Measurements from ENCODE around the gene TSPOAP1.
A peak's percentile ranks its signal among the peaks of the same experiment; 100 is the strongest.

TSPOAP1 gene

DNA sequence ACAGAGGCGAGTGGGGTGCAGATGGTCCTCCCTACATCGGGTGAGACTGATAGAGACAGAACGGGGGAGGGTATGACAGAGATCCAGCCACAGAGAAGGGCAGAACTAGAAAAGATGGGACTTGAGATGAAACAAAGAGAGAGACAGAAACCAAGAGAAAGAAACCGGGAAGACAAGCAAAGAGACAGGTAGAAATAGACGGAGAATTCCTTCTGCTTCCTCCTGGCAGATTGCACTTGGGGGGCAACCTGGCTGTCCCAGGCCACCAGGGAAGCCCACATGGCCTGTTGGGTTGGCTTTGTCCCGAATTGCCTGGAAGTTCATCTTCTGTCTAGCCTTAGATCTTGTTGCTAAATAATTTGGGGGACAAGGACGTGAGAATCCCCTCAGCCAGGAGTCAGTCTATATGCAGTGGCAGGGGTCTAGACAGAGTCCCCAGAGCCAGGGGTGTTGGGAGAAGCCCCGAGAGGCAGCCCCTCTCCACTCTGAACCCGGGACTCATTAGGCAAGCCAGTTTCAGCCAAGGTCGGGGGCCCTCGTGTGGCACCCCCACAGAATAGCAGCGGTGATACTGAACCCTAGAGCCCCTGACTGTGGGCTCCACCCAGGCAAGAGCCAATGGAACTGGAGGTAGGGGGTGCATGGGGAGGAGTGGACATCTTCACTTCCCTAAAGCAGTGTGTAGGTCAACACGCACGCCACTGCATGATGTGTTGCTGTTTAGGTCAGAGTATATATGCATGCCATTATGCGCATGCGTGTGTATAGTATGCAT, 627 bp upstream of the TSPOAP1 start:
- DNase-seq (ENCODE audit: low read depth in 2 of 2) = no peak

DNA sequence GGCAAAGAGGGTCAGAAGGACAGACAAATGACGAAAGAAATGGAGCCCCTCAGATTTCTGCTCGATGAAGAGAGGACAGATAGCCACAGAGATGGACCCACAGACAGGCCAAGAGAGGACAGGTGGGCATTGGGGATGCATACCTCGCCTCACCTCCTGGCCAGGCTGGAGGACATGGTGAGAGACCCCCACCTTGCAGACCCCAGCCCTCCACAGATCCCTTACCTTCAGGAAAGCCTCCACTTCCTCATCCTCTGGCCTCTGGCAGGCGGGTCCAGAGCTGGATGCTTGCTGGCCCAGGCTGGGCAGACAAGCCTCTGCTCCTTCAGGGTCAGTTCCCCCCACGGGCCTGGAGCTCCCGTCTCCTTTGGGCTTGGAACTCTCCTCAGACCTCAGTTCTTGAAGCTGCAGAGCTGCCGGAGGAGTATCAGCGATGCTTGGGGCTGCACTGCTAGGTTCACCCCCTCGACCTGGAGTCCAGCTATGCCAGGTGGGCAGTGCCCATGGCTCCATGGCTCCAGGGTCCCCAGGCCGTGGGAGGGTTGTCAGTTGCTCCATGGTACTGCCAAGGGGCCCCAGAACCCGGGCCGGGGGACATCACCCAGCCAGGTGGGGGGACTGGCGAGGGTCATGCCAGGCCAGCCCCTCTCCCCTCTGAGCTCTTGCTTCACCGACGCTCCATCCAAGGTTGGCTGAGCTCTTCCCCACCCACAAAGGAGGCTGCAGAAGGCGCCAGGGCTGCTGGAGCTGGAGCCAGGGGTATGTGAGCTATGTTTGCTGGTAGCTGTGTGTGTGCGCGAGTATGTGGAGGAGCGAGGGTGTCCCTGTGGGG, 1.0 kb downstream of the TSPOAP1 start:
- DNase-seq (ENCODE audit: low read depth in 2 of 2) = no peak

DNA sequence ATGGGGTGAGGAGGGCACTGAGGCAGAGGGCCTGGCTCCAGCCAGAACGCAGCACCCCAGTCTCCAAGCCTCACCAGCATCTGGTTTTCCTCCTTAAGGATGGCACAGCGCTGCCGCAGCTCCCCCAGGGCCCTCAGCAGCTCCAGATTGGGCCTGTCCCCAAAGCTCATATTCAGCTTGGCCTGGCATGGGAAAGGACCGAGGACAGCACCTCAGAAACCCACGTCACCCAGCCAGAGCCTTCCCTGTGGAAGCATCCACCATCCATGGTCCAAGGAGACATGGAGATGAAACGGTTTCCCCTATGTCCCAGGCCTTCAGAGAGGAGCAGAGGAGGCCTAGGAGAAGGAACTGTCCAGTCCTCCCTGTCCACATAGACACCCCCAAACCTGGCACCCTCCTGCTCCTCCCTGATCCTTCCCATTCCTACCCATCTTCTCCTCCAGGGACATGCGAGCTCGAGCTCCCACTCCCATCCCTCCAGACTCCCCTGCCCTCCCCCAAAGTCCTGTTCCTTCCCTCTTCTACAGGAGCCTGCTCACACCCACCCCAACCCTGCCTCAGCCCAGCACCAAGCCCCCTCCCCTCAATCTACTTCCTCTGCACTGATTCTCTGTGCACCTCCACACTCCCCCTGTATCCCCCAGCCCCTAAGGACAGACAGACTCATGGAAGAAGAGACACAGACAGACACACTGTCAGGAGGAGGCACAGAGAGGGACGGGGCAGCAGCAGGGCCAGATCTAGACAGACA, 1.8 kb downstream of the TSPOAP1 start:
- no peak for DNase-seq (ENCODE audit: low read depth in 2 of 2)

DNA sequence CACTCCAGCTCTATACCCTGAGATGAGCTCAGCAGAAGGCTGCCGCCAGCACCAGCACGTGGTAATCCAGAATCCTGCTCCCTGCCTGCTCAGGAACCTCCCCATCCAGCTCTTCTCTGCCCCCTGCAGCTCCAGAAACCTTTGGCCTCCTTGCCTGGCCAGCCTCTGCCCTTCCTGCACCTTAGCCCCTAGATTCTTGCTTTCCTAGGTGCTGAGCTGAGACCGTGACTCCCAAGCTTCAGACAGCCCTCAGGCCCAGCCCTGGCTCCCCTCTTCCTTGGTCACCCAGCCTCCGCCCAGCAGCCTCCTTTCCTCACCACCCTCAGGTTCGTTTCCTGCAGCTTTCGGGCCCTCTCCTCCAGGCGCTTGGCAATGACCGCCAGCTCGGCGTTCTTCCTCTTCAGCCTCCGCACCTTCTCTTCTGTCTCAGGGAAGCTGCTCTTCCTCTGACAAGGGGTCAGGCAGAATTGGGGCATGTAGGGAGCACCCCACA, 2.6 kb downstream of the TSPOAP1 start:
- no peak for DNase-seq (ENCODE audit: low read depth in 2 of 2)

DNA sequence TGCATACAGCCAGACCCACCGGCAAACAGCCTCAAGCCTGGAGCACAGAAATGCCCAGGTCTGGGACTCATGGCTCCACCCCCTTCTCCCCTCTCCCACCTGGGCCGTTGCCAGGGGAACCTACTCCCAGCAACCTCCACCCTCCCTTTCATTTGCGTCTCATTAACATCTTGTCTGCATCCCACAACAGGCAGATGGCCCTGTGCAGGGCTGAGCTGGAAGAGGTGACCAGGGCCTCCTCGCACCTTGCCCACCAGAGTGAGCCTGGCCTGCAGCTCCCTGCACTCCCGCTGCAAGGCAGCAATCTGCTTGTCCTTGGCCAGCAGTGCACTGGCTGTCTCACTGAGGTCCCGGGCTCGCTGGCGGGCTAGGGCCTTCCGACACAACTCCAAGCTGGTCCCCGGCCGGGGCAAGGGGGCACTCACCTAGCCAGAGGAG, 3.3 kb downstream of the TSPOAP1 start:
- DNase-seq (ENCODE audit: low read depth in 2 of 2) = no peak

DNA sequence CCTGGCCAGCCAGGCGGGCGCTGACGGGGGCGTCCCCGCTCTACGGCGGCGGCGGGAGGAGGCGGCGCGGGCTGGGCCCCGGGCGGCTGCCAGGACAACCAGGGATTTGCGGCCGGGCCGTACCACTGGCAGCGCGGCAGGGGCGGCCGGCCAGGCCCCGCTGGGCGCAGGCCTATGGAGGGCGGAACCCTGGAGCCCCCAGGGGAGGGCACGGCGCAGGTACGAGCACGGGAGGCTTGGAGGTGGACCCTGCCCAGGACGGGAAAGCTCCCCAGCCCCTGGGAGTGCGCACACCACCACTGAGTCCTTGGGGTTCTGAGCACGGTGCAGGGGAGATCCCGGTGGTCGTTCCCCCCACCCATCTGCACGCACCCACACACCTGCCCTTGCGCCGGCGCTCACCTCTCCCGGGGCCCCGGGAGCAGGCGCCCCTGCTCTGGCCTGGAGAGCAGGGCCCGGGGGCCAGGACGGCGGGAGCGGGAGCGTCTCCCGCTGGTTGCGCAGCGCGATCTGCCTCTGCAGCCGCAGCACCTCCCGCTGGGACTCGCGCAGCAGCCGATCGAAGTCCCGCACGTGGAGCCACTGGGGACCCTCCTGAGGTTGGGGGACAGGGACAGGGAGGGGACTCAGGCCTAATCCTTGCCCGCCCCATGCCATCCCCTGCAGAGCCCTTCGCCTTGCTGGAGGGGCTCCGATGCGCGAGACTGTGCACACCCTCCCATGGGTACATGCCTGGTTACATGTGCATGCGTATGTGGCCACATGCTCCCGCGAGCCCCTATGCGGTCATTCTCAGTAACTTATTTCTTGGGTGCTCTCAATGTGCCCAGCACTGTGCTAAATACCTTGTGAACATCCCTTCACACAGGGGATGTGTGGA, 3.9 kb downstream of the TSPOAP1 start:
- DNase-seq (ENCODE audit: low read depth in 2 of 2) = no peak

DNA sequence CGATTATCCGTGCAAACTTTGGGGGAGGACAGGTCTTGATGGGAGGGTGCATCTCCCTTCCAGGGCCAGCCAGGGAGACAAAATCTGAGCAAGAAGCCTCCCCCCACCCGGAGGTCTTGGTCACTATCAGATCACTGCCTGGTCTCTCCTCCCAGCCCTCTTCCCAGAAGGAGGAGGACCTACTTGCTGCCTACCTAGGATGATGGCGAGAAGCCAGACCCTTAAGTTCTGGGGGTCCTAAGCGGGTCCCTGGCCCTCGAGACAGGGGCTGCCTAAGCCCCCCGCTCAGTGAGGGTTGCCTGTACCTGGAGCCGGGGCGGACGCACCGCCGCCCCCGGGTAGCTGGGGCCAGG, 4.6 kb downstream of the TSPOAP1 start:
- DNase-seq (ENCODE audit: low read depth in 2 of 2) = no peak

DNA sequence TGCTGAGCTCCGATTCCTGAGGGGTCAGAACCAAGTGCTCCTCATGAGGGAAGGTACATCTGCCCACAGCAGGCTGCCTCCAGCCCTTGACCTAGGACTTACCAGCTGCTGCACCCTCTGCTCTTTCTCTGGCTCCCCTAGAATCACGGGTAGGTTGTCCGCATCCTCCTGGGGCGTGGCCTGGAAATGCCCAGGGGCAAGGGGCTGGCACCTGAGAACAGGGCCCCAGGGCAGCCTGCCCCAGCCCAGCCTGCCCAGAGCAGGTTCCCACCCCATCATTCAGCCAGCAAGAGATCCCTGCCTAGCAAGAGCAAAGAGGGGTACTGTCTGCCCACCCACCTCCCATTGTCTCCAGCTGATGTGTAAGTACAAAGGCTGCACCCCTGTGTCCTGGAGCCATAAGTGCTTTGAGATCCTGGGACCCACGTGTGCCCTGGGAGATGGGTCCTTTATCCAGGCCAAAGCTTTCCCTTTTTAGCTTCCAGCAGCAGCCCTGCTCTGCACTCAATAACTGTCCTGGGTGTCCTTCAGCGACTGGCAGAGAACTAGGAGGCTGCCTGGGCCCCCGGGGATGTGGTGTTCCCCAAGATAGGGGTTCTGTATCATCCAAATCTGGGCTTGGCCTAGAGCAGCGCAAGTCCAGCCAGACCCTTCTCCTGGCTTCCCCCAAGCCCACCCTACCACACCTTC, 5.1 kb downstream of the TSPOAP1 start:
- DNase-seq (ENCODE audit: low read depth in 2 of 2) = no peak

DNA sequence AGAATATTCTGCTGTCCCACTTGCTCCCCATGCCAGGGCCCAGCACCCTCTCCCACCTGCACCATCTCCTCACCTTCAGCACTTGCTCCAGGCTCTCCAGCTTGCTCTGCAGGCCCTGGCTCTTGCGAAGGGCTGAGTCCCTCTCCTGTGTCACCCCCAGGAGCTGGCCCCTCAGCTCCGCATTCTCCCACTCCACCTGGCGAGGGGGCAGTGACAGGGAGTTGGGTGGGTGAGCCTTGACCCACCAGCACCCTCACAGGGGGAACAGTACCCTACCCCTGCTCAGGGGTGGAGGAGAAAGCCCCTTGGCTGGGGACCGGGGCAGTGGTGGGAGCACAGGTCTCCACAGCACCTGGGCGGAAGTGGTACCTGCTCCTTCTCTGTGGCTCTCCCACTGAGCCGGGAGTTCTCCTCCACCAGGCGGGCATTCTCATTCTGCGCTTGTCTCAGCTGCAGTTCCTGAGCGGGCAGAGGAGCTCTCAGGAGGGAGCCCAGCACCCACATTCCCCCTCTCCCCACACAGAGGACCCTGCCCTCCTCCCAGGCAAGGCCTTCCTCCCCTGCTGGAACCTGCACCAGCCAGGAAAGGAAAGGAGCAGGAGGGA, 5.9 kb downstream of the TSPOAP1 start:
- no peak for DNase-seq (ENCODE audit: low read depth in 2 of 2)

DNA sequence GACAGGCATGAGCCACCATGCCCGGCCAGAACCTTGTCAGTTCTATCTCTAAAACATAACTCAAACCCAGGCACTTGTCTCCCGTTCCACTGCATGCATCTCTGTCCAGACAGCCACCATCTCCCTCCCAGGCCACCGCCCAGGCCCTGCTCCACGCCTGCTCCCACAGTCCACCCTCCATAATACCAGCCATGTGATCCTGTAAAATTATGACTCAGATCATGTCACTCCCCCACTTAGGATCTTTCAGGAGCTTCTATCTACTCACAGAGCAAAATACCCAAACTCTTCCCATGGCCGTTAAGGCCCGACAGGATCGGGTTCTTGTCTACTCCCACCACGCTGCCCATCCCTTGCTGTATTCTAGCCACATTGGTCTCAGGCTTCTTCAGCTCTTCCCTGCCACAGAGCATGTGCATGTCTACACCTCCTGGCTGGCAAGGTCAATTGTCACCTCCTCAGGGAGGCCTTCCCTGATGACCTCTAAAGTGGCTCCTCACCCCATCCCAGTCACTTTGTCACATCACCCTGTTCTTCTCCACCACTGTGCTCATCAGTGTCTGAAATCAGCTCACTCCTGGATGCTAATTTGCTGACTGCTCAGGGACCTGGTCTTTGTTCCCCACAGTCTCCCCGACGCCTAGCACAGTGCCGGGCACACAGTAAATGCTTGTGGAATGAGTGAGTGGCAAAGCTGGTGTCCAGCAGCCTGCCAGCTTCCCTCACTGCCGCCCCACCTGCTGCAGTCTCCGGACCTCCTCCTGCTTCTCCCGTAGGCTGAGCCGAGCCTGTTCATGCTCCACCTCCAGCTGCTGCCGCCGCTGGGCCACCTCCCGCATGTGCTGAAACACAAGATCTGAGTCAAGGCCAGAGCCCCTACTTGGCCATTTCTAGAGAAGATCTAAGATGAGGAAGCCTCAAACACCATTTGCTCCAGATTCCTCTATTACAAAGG, 6.7 kb downstream of the TSPOAP1 start:
- no peak for DNase-seq (ENCODE audit: low read depth in 2 of 2)

DNA sequence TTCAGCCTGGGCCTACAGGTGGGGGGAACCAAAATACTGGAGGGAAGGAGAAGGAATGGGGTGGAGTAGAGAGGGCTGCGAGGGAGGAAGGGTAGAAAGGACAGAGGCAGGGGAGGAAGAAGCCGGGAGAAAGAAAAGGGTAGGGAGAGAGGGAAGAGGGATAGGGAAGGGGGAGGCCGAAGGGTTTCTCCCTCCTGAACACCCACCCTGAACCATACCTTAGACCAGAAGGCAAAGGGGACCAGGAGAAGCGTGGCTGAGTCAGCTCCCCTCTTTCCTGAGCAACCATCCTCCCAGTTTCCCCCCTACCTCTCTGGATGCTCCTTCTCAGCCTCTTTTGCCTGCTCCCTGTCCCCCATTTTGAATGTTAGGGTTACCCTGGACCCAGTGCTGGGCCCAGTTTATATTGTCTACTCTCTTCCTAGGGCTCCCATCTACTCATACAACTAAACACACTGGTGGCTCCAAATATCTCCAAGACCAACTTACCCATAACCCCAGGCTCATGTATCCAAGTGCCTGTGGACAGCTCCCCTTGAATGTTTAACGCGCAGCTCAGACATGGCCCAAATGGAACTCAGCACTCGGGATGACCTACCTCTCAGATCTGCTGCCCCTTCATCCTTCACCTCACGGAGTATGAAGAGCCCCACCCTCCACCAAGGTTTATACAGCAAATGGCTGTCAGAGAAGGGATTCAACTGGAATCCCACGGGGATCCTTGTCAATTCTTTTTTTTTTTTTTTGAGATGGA, 7.8 kb downstream of the TSPOAP1 start:
- no peak for DNase-seq (ENCODE audit: low read depth in 2 of 2)

DNA sequence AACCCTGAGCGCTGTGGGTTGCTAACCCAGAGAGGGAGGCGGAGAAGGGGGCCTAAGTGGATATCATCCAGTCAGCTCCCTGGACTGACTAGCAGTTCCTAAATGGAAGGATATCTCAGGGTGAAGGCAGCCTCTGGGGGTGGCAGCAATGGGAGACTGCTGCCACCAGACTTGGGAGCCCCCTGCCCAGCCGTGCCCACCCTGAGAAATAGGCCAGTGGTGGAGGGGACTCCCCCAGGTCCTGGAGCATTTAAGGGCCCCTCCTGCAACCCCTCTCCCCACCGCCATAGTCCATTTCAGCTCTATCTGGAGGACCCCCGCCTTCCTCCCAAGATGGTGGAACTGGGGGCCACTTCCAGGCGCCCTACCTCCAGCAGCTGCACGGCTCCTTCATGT, 8.4 kb downstream of the TSPOAP1 start:
- DNase-seq (ENCODE audit: low read depth in 2 of 2) = no peak

DNA sequence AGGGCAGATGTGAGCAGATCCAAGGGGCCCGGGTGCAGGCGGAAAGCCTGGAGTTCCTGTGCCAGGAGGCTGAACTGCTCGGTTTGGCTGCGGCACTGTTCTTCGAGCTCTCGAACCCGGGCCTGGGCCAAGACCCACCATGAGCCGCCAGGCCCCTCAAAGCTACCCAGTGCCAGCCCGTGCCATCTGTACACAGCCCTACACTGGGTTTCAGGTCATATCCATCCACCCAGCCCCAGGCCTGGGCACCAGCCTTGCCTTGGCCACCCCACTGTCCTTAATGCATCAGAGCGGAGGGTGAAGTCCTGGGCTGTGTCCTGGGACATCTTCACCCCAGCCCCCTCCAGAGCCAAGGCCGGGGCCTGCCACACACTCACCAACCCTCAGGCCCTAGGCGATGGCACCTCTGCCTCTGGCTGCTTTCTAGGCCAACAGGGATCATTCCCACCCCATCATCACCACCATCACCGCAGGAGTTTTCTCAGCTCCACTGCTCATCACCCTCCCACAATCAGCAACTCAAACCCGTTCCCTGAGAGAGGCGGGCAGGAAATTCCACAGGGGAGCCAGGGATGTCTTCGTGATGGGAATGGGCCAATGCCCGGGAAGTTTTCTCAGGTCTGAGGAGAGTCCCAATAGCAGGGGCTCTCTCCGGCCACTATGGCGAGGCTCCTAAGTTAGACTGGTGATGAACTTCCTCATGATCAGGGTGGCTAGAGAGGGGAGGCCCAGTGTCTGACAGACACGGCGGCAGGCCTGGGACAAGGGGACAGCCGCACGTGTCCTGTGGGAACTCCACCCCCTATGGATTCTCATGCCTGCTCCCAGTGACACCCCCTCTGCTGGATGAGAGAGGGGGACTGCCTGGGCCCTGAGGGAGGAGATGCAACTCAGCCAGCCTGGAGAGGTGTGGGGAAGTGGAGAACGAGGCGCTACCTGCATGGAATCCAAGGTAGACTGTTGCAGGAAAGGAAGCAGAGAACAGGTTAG, 9.1 kb downstream of the TSPOAP1 start:
- no peak for DNase-seq (ENCODE audit: low read depth in 2 of 2)

DNA sequence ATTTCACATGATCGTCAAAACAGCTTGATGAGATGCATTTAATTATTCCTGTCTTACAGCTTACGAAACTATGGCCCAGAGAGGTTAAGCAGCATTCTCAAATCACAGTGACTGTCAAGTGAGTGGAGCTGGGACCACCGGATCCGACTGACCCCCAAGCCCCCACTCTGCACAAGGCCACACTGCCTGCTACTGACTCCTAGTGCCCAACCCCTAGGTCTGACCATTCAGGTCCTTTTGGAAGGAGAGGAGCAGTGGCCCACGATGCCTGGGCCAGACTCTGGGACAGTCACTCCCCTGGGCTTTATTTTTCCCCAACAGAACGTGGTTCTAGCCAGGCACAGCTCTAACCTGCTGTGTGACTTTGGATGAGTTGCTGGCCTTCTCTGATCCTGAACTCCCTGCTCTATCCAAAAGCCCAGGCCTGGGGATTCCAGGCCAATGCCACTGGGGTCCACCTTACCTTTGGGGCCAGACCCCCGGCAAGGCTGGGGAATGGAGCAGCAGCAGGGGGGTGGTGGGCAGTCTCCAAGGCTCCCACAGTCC, 9.9 kb downstream of the TSPOAP1 start:
- DNase-seq (ENCODE audit: low read depth in 2 of 2) = no peak

DNA sequence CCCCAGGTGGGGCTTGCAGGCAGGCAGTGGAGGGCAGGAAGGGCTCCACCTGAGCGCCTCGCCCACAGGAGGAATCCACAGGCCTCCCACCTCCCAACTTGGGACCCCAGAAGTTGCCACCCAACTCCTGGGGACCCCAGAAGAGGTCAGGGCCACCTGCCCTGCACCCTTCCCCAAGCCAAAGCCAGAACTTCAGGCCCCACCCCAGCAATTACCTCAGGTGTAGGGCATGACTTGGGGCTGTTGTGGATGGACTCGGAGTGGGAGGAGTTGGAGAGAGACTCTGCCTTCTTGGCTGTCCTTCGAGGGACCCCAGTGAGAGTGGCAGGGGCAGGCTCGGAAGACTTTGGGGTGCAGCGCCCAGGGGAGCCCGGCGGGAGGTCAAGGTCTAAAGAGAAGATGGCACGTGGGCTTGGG, 10.5 kb downstream of the TSPOAP1 start:
- DNase-seq (ENCODE audit: low read depth in 2 of 2) = no peak

DNA sequence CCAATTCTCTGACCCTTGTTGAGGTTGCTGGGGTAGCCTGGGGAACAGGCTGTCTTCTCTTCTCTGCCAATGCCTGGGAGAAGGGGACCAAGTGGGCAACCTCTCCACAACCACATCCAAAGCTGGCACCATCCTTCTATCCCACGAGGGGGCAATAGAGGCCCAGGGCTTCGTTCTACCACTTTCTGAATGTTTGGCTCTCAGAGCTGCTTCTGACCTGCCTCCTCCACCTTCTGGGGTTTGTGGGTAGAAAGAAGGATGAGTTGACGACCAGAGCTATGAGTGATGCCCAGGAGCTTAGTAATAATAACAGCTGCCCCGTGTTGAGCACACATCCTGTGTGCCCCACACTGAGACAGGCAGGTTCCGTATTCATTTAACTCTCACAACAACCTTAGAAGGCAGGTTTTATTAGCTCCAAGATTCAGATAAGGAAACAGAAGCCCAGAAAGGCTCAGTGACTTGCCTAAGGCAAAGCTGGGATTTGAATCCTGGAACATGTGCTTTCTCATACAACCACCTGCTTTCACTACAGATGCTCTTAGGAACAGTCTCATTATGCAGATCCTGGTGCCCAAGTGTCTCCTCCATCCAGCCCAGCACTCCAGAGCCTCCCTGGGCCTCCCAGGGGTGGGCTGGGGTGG, 11.1 kb downstream of the TSPOAP1 start:
- peak in 1 of 2 experiments; percentile 33 for DNase-seq (ENCODE audit: low read depth in 2 of 2)
